B cell (primary cell): Measurements from ENCODE around the gene SELP. TPM values are rescaled to one million over a fixed set of nuclear protein-coding genes. Genes with fewer than 3 reads are reported as not detected.

ENCODE experiments used
- ATAC-seq: fragments of 200-7000 bp; cut with Tn5 transposase; one replicate; pipeline ENCODE4 v1.10.0; 2021; ENCODE audit warnings: low read depth, mild to moderate bottlenecking, moderate number of reproducible peaks, moderate library complexity
- CTCF ChIA-PET: fragments of 350-600 bp; sonication (Branson Sonifier 250); formaldehyde crosslinking; loops from one replicate; lab custom pipeline; 2021; ENCODE audit warnings: antibody characterized with exemption, inconsistent platforms; lab: Charles Lee
- POLR2A ChIA-PET: fragments of 350-600 bp; sonication (Branson Sonifier 250); formaldehyde crosslinking; loops from one replicate; lab custom pipeline; 2021; ENCODE audit warnings: antibody characterized with exemption; lab: Charles Lee
- DNase-seq: peaks from one replicate; pipeline ENCODE4 v3.0.0; 2013
- H2AFZ ChIP-seq: 2 replicates; pipeline ENCODE4 v1.6.1; 2012; ENCODE audit warnings: mild to moderate bottlenecking, low read depth, low read length; ENCODE audit not compliant: insufficient read depth, poor library complexity, severe bottlenecking
- H3K27ac ChIP-seq, 2 donors: 1 replicate in 1 of 2; 2 replicates in 1 of 2; pipeline ENCODE4 v1.5.1; 2012 to 2013; ENCODE audit warnings: low read length in 2 of 2, mild to moderate bottlenecking in 2 of 2, moderate library complexity in 1 of 2
- H3K27me3 ChIP-seq, 4 experiments: fragments of 200-600 bp in 1 of 4; sonication (generic) in 1 of 4; replicated peaks in 1 of 4; 1 replicate in 2 of 4; 2 replicates in 2 of 4; pipeline versions ENCODE4 v1.6.1 to v1.7.0; 2013 to 2016; ENCODE audit warnings: low read length in 3 of 4, mild to moderate bottlenecking in 2 of 4, mixed read lengths in 1 of 4, moderate library complexity in 1 of 4; ENCODE audit not compliant: insufficient read depth in 4 of 4, control insufficient read depth in 3 of 4; ENCODE audit errors: control extremely low read depth in 1 of 4
- H3K36me3 ChIP-seq, 2 experiments: replicated peaks in 1 of 2; 1 replicate in 1 of 2; 2 replicates in 1 of 2; pipeline versions ENCODE4 v1.6.1 to v1.7.1; 2013; ENCODE audit warnings: low read length in 1 of 2; ENCODE audit not compliant: insufficient read depth in 2 of 2, control insufficient read depth in 1 of 2; ENCODE audit errors: control extremely low read depth in 1 of 2, extremely low read depth in 1 of 2
- H3K4me1 ChIP-seq, 2 donors: fragments of 200-600 bp in 1 of 2; sonication (generic) in 1 of 2; 1 replicate in 1 of 2; 2 replicates in 1 of 2; pipeline versions ENCODE4 v1.5.1 to v1.6.1; 2013 to 2017; ENCODE audit warnings: low read length in 2 of 2; ENCODE audit not compliant: control insufficient read depth in 2 of 2, insufficient read depth in 2 of 2
- H3K4me2 ChIP-seq: replicated peaks from 2 replicates; pipeline ENCODE3; 2012; ENCODE audit warnings: mild to moderate bottlenecking, low read depth, low read length; ENCODE audit not compliant: poor library complexity, severe bottlenecking
- H3K4me3 ChIP-seq, 5 experiments: fragments of 200-600 bp in 1 of 5; sonication (generic) in 1 of 5; 1 replicate in 3 of 5; 2 replicates in 2 of 5; pipeline versions ENCODE4 v1.5.1 to v1.7.0; 2011 to 2016; ENCODE audit warnings: low read length in 4 of 5, mild to moderate bottlenecking in 4 of 5, low read depth in 2 of 5, control low read depth in 1 of 5, moderate library complexity in 1 of 5; ENCODE audit not compliant: insufficient read depth in 1 of 5; ENCODE audit errors: control extremely low read depth in 1 of 5, extremely low read depth in 1 of 5
- H3K79me2 ChIP-seq: fragments of 200-600 bp; sonication (generic); one replicate; pipeline ENCODE4 v1.6.0; 2016; ENCODE audit warnings: low read length; ENCODE audit not compliant: control insufficient read depth, insufficient read depth
- H3K9ac ChIP-seq: fragments of 200-600 bp; sonication (generic); 2 replicates; pipeline ENCODE4 v1.6.1; 2017; ENCODE audit warnings: mild to moderate bottlenecking, low read length, moderate library complexity
- H3K9me3 ChIP-seq, 3 donors: one replicate each; pipeline versions ENCODE4 v1.6.1 to v1.7.1; 2013; ENCODE audit warnings: low read length in 2 of 3; ENCODE audit not compliant: control insufficient read depth in 2 of 3, insufficient read depth in 1 of 3; ENCODE audit errors: control extremely low read depth in 1 of 3
- H4K20me1 ChIP-seq: 2 replicates; pipeline ENCODE4 v1.6.0; 2012; ENCODE audit warnings: mild to moderate bottlenecking, low read length; ENCODE audit not compliant: insufficient read depth, control insufficient read depth, poor library complexity, severe bottlenecking
- H3K27ac Mint-ChIP-seq: one replicate; pipeline ENCODE4 v1.8.0; 2021; ENCODE audit warnings: mixed read lengths
- H3K27me3 Mint-ChIP-seq: one replicate; pipeline ENCODE4 v1.8.0; 2021; ENCODE audit warnings: mixed read lengths
- H3K4me1 Mint-ChIP-seq: one replicate; pipeline ENCODE4 v1.8.0; 2021; ENCODE audit warnings: mixed read lengths
- H3K4me3 Mint-ChIP-seq: one replicate; pipeline ENCODE4 v1.8.0; 2021; ENCODE audit warnings: mixed read lengths
- H3K9me3 Mint-ChIP-seq: one replicate; pipeline ENCODE4 v1.8.0; 2022; ENCODE audit warnings: mixed read lengths; ENCODE audit not compliant: insufficient read depth
- CTCF ChIP-seq: fragments of 200-600 bp; IDR thresholded peaks from one replicate; pipeline ENCODE4 v1.8.0; 2022; ENCODE audit warnings: antibody characterized with exemption, mild to moderate bottlenecking
- EZH2 ChIP-seq: IDR thresholded peaks from 2 replicates; pipeline ENCODE4 v1.6.1; 2012; ENCODE audit warnings: borderline replicate concordance, low read depth, mild to moderate bottlenecking, moderate library complexity, low read length; ENCODE audit not compliant: insufficient read depth, poor library complexity, severe bottlenecking
- WGBS: methylation state at CpG from one replicate; pipeline ENCODE4 v1.1.5; 2013; ENCODE audit warnings: missing lambda C conversion rate; ENCODE audit not compliant: insufficient coverage; 5-methylcytosine and 5-hydroxymethylcytosine counted together
- intact Hi-C: fragments of 100-400 bp; cut with micrococcal nuclease; formaldehyde crosslinking; loops from one replicate; pipeline ENCODE4 v1.10.0; 2022
- polyA plus RNA-seq: library from polyadenylated mRNA; depleted of rRNA; stranded (reverse); fragments of >200 nt; gene quantifications from 2 replicates; pipeline ENCODE4 v1.2.3, GENCODE V29; 2012
- total RNA-seq, 2 donors: library from RNA; stranded (reverse); fragments of 120-200 nt in 1 of 2; gene quantifications; 1 replicate in 1 of 2; 2 replicates in 1 of 2; pipeline versions ENCODE4 v1.2.3 to v1.2.4, GENCODE V29; 2013 to 2022

The SELP gene
- total and polyA plus RNA-seq, 2 donors (not counting 1 experiment from before 2014, with no cell fraction given) = 0.99 to 1.9 TPM

GRCh38 chr1:169634145-169634544 lies 4.2 kb upstream of the SELP start:
- H4K20me1 ChIP-seq = no peaks in the 10 kb centered on the region
- Mint-ChIP-seq H3K27me3 (no peaks in the 10 kb centered on the region), H3K9me3 (peaks cover 19% of the 10 kb centered on the region), H3K4me3 (no peak overlapping the region), H3K27ac (no peak overlapping the region), H3K4me1 (no peaks in the 10 kb centered on the region)
- H3K27me3 ChIP-seq = no peaks in the 10 kb centered on the region
- H3K4me2 ChIP-seq = no peak overlapping the region
- no peaks in the 10 kb centered on the region for H3K4me1 ChIP-seq
- DNase-seq = no peak
- no peaks in the 10 kb centered on the region for H3K79me2 ChIP-seq
- ATAC-seq = no peak
- intact Hi-C loops = no loop called here
- no peak overlapping the region for H3K4me3 ChIP-seq
- H3K9ac ChIP-seq = no peak overlapping the region
- H3K36me3 ChIP-seq = no peaks in the 10 kb centered on the region
- no peak for TF ChIP-seq EZH2
- TF ChIP-seq CTCF = no peak
- CTCF ChIA-PET = interaction anchor here (0.6 to 3.3 kb wide), 3 partner anchors 32 to 164 kb away, joined by 3 to 11 read pairs (median 3); no protein-coding TSS in a partner anchor
- 100% methylated on average over 1 of the region's 1 CpG for WGBS
- H3K27ac ChIP-seq = no peak overlapping the region
- H2AFZ ChIP-seq = no peak overlapping the region
- POLR2A ChIA-PET = no interaction called here
- H3K9me3 ChIP-seq = peaks cover 3 to 30% (median 26%) of the 10 kb centered on the region in 3 donors

- Histone ChIP-seq H3K9ac (no peak overlapping the region), H3K9me3 (peaks cover 3 to 27% (median 18%) of the 10 kb centered on the region in 3 donors), H3K79me2 (no peaks in the 10 kb centered on the region), H3K4me3 (no peak overlapping the region), H4K20me1 (no peaks in the 10 kb centered on the region), H3K4me2 (no peak overlapping the region), H3K36me3 (no peaks in the 10 kb centered on the region), H3K27ac (no peak overlapping the region), H2AFZ (no peak overlapping the region), H3K4me1 (no peaks in the 10 kb centered on the region), H3K27me3 (no peaks in the 10 kb centered on the region)
- TF ChIP-seq EZH2 = no peak
- no peak for TF ChIP-seq CTCF
- CTCF ChIA-PET = interaction anchor here (1.2 to 1.3 kb wide), 2 partner anchors 30 to 81 kb away, joined by 3 read pairs; no protein-coding TSS in a partner anchor
- Mint-ChIP-seq H3K4me1 (peaks cover 4% of the 10 kb centered on the region), H3K27ac (no peak overlapping the region), H3K9me3 (peaks cover 17% of the 10 kb centered on the region), H3K27me3 (no peaks in the 10 kb centered on the region), H3K4me3 (no peak overlapping the region)
- ATAC-seq (no peak), DNase-seq (no peak)
- intact Hi-C loops = no loop called here
- 91% methylated on average over 1 of the region's 3 CpGs for WGBS
- POLR2A ChIA-PET = no interaction called here
Measured at GRCh38 chr1:169631249-169631648, 1.3 kb upstream of the SELP start.
